Nephron (organoid): ENCODE measurements around the gene MT1F.

ENCODE experiments used
- H3K27ac Mint-ChIP-seq, 3 experiments: 2 replicates each; pipeline ENCODE4 v1.8.0; 2020; ENCODE audit warnings: mixed read lengths in 3 of 3, mild to moderate bottlenecking in 2 of 3, moderate library complexity in 1 of 3
- H3K27me3 Mint-ChIP-seq: 2 replicates; pipeline ENCODE4 v1.8.0; 2021; ENCODE audit warnings: low read depth, mild to moderate bottlenecking, moderate library complexity, mixed read lengths
- H3K36me3 Mint-ChIP-seq: 2 replicates; pipeline ENCODE4 v1.8.0; 2020; ENCODE audit warnings: low read depth, mixed read lengths
- H3K4me1 Mint-ChIP-seq: 2 replicates; pipeline ENCODE4 v1.8.0; 2020; ENCODE audit warnings: mixed read lengths
- H3K4me3 Mint-ChIP-seq, 3 experiments: 2 replicates each; pipeline ENCODE4 v1.8.0; 2020; ENCODE audit warnings: mild to moderate bottlenecking in 3 of 3, mixed read lengths in 3 of 3, moderate library complexity in 2 of 3
- H3K9me3 Mint-ChIP-seq: 2 replicates; pipeline ENCODE4 v1.8.0; 2020; ENCODE audit warnings: mixed read lengths
- TF ChIP-seq, protein P1 (sequence below), 3 experiments: fragments of 200-600 bp; sonication (generic); IDR thresholded peaks; one replicate each; pipeline ENCODE4 v1.5.0; 2021; ENCODE audit warnings: antibody characterized with exemption in 3 of 3; ENCODE audit not compliant: unreplicated experiment in 3 of 3

MT1F gene

DNA sequence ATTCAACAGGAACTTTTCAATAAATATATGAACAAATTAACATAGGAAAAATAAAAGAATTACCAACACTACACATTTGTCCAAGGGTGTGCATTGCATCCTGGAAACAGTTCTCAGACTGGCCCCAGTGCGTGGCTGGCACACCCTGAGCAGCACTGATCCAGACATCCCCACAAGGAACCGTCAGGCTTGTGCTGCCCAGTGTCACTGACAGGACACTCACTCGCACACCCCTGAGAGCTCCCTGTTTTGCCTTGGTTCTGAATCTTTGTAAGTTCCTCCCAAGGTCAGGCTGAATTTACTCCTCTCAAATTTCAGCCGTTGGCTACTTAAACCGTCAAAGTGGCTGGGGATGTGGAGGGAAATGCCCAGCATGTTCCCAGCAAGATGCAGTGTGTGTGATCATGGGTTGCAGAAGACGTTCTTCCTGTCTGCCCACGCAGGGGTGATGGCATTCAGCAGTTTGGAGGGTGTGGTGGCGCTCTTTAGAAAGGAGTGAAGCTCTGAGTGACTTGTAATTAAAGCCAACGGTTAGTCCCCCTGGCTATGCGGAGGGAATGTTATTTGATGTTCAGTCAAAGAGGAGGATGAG lies 47.6 kb upstream of the MT1F start:
- H3K4me3 Mint-ChIP-seq = peak overlapping the region; percentile 84 to 88 (median 86)
- no peaks in the 10 kb centered on the region for H3K36me3 Mint-ChIP-seq
- peaks cover 50% of the 10 kb centered on the region for H3K4me1 Mint-ChIP-seq
- H3K27ac Mint-ChIP-seq = peak overlapping the region; percentile 14 to 48 (median 47)
- TF ChIP-seq, protein P1, sequence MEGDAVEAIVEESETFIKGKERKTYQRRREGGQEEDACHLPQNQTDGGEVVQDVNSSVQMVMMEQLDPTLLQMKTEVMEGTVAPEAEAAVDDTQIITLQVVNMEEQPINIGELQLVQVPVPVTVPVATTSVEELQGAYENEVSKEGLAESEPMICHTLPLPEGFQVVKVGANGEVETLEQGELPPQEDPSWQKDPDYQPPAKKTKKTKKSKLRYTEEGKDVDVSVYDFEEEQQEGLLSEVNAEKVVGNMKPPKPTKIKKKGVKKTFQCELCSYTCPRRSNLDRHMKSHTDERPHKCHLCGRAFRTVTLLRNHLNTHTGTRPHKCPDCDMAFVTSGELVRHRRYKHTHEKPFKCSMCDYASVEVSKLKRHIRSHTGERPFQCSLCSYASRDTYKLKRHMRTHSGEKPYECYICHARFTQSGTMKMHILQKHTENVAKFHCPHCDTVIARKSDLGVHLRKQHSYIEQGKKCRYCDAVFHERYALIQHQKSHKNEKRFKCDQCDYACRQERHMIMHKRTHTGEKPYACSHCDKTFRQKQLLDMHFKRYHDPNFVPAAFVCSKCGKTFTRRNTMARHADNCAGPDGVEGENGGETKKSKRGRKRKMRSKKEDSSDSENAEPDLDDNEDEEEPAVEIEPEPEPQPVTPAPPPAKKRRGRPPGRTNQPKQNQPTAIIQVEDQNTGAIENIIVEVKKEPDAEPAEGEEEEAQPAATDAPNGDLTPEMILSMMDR (IDR thresholded peaks at IDR 0.05; ENCODE audit: unreplicated experiment in 3 of 3) = no peak
- H3K9me3 Mint-ChIP-seq = no peaks in the 10 kb centered on the region
- peaks cover 47% of the 10 kb centered on the region for H3K27me3 Mint-ChIP-seq

DNA sequence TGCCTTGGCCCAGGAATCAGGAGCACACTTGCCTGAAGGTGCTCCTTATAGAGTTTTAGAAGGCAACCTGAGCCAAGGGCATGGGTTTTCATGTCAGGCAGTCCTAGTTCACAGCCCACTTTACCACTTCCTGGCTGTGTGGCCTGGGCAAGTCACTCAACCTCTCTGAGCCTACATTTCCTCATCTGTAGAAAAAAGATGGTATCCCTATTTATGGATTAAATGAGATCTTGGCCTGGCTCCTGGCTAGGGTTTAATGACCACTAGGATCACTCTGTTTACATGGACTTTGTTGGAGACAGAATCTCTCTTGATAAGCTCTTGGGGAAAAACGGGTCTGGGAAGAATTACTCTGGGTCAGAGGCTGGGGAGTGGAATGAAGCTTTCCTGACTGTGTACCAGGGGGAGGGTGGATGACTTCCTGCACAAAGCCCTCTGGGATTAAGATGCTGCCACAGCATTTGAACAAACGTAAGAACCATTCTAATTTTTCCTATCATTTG lies 47.1 kb upstream of the MT1F start:
- Mint-ChIP-seq H3K27me3 (peaks cover 45% of the 10 kb centered on the region), H3K4me1 (peaks cover 50% of the 10 kb centered on the region), H3K4me3 (peak overlapping the region; percentile 47 to 77 (median 55)), H3K27ac (peak overlapping the region; percentile 14 to 48 (median 47)), H3K9me3 (no peaks in the 10 kb centered on the region), H3K36me3 (no peaks in the 10 kb centered on the region)
- TF ChIP-seq, protein P1 (IDR thresholded peaks at IDR 0.05; ENCODE audit: unreplicated experiment in 3 of 3) = no peak

DNA sequence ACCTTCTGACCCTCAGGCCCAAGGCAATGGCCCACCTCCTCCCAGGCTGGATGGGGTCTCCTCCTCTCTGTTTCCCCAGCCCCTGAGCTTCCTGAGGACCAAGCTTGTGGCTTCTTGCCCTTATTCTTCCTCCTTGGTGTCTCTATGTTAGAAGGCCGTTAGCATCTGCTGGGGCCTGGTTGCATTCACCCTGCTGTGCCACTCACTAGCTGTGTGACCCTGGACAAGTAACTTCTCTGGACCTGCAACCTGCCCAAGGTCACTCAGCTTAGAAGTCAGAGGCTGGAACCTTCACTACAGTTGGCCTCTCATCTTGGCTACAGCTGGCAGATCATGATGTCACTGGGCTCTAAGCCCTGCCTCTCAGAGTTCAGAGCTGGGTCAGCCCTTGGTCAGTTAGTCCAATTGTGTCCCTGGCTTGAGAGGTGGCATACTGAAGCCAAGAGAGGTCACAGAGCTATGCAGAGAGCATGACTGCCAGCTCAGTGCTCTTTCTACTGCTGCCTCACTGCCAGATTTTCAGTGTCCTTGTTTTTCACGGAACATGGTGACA lies 46.4 kb upstream of the MT1F start:
- Mint-ChIP-seq H3K27ac (peak overlapping the region in 2 of 3 experiments; percentile 14 to 29), H3K27me3 (peaks cover 47% of the 10 kb centered on the region), H3K4me3 (peak overlapping the region in 2 of 3 experiments; percentile 13 to 42), H3K9me3 (no peaks in the 10 kb centered on the region), H3K36me3 (no peaks in the 10 kb centered on the region), H3K4me1 (peaks cover 47% of the 10 kb centered on the region)
- TF ChIP-seq, protein P1 (IDR thresholded peaks at IDR 0.05; ENCODE audit: unreplicated experiment in 3 of 3) = no peak

DNA sequence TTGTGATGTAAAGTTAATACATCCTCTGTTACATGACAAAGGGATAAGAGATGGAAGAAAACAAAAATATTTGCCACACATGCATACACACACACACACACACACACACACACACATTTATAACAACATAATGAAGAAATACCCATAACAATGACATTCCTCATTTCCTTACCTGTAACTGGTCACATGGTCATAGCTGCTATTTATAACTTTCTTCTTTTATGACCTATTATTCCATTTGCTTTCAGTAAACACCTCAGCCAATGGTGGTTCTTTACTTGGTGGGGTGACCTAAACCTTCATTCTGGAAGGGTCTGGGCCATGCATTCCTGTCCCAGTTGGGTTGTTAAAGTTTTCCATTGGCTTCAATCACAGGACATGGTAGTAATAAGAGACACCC lies 44.1 kb upstream of the MT1F start:
- Mint-ChIP-seq H3K36me3 (no peaks in the 10 kb centered on the region), H3K27me3 (peaks cover 66% of the 10 kb centered on the region), H3K27ac (no peak overlapping the region), H3K9me3 (no peaks in the 10 kb centered on the region), H3K4me3 (no peak overlapping the region), H3K4me1 (peaks cover 31% of the 10 kb centered on the region)
- TF ChIP-seq, protein P1 (IDR thresholded peaks at IDR 0.05; ENCODE audit: unreplicated experiment in 3 of 3) = no peak

DNA sequence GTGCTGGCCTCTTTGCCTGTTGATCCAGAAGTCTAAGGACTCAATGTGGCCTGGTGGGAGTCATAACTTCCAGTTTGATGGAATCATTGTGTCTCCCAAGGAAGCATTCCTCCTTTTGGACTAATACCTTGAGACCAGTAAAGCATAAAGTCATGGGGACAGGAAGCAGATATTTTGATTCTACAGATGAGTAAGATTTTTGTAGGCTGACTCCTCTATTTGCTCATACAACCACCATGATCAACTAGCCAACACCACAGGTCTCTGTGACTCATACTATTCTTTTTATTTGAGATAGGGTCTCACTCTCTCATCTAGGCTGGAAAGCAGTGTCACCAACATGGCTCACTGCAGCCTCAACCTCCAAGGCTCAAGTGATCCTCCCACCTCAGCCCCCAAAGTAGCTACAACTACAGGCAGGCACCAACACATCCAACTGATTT lies 43.2 kb upstream of the MT1F start:
- Mint-ChIP-seq H3K9me3 (no peaks in the 10 kb centered on the region), H3K27ac (no peak overlapping the region), H3K36me3 (no peaks in the 10 kb centered on the region), H3K4me3 (no peak overlapping the region), H3K4me1 (peaks cover 22% of the 10 kb centered on the region), H3K27me3 (peaks cover 67% of the 10 kb centered on the region)
- TF ChIP-seq, protein P1 (IDR thresholded peaks at IDR 0.05; ENCODE audit: unreplicated experiment in 3 of 3) = no peak

DNA sequence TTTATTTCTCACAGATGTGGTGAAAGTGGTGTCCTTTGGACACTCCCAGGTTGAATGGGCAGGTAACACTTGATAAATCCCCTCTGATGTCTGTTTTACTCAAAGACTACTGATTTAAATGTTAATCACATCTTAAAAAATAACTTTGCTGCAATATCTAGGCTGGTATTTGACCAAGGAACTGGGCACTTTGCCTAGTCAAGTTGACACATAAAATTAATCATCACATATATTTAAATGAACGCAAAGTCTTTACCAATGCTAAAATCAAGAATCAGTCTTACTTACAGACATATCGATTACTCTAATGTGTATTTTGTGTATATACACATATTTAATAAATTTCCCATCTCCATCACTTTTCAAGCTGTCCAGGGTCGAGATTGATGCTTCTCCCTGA lies 42.4 kb upstream of the MT1F start:
- Mint-ChIP-seq H3K9me3 (no peaks in the 10 kb centered on the region), H3K36me3 (no peaks in the 10 kb centered on the region), H3K4me1 (peaks cover 16% of the 10 kb centered on the region), H3K27ac (no peak overlapping the region), H3K4me3 (no peak overlapping the region), H3K27me3 (peaks cover 70% of the 10 kb centered on the region)
- TF ChIP-seq, protein P1 (IDR thresholded peaks at IDR 0.05; ENCODE audit: unreplicated experiment in 3 of 3) = no peak
